Parathyroid adenoma (tissue), 2 donors: ENCODE results near the gene SIM1.

Source experiments
- H2AFZ ChIP-seq: fragments of 300-600 bp; sonication (generic); one replicate; pipeline ENCODE4 v1.7.0; 2017; ENCODE audit warnings: antibody characterized with exemption, mild to moderate bottlenecking
- H3K27ac ChIP-seq: fragments of 300-600 bp; sonication (generic); one replicate; pipeline ENCODE4 v1.7.0; 2017
- H3K27me3 ChIP-seq: fragments of 300-600 bp; sonication (generic); one replicate; pipeline ENCODE4 v1.7.0; 2017; ENCODE audit warnings: low read length; ENCODE audit not compliant: control insufficient read depth, insufficient read depth
- H3K36me3 ChIP-seq: fragments of 300-600 bp; sonication (generic); one replicate; pipeline ENCODE4 v1.7.0; 2017; ENCODE audit warnings: low read length; ENCODE audit not compliant: control insufficient read depth, insufficient read depth
- H3K4me1 ChIP-seq: fragments of 300-600 bp; sonication (generic); one replicate; pipeline ENCODE4 v1.7.0; 2017; ENCODE audit warnings: control low read depth
- H3K4me2 ChIP-seq: fragments of 300-600 bp; sonication (generic); one replicate; pipeline ENCODE4 v1.7.0; 2017; ENCODE audit warnings: low read length
- H3K4me3 ChIP-seq: fragments of 300-600 bp; sonication (generic); one replicate; pipeline ENCODE4 v1.7.0; 2017; ENCODE audit warnings: low read depth, low read length
- H3K79me2 ChIP-seq: fragments of 300-600 bp; sonication (generic); one replicate; pipeline ENCODE4 v1.7.0; 2017; ENCODE audit warnings: control low read depth
- H3K9ac ChIP-seq: fragments of 300-600 bp; sonication (generic); one replicate; pipeline ENCODE4 v1.7.0; 2017; ENCODE audit warnings: mild to moderate bottlenecking
- H3K9me3 ChIP-seq: fragments of 300-600 bp; sonication (generic); one replicate; pipeline ENCODE4 v1.7.0; 2017; ENCODE audit warnings: low read length; ENCODE audit not compliant: control insufficient read depth
- CTCF ChIP-seq: fragments of 300-600 bp; sonication (generic); IDR thresholded peaks from one replicate; pipeline ENCODE4 v1.7.0; 2017; ENCODE audit warnings: antibody characterized with exemption, mild to moderate bottlenecking
- donor health status: primary hyperparathyroidism.

The SIM1 gene

DNA sequence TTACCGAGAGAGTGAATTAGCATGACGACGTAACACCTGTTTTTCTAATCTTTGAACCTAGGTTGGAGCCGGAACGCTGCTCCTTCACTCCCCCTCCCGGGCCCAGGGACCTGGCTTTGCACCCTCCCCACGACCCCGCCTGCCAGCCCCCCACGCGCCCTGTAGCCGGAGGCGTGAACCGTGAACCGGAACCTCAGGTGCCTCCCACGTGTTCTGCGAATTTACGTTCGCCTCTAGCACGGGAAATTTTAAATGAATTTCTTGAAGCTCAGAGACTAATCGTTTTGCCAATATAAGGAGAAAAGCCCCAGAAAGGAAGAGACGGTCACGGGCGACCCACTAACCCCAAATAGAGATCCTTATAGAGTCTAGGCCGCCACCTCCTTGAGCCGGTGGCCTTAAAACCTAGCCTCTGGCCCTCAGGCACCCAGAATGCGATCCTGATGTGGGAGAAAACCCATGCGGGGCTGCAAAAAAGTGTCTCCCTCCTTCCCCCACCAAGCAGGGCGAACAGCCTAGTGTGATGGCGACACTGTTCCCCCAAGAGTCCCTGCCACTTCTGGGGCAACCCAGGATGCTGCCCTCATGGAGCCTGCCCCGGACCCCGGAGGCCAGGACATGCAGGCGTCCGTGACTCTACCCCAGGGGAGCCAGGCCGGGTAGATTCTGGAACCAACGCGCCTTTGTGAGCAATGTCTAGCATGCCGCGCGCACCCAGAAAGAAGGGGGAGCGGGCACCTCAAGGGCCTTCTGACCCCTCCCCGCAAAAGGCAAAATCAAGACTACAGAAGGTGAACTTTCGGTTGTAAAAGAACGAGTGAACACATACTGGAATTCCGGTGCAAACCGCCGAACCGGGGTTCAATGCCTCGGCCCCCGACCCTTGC lies 2.7 kb upstream of the SIM1 start:
- no peak overlapping the region for H3K4me2 ChIP-seq
- peaks cover 29% of the 10 kb centered on the region for H3K27me3 ChIP-seq
- TF ChIP-seq CTCF, result no peak
- H3K79me2 ChIP-seq, result no peaks in the 10 kb centered on the region
- H3K9me3 ChIP-seq, result no peaks in the 10 kb centered on the region
- no peaks in the 10 kb centered on the region for H3K36me3 ChIP-seq
- H3K4me3 ChIP-seq, result no peak overlapping the region
- no peak overlapping the region for H3K9ac ChIP-seq
- peak overlapping the region; percentile 28 for H2AFZ ChIP-seq
- H3K4me1 ChIP-seq, result no peaks in the 10 kb centered on the region
- no peak overlapping the region for H3K27ac ChIP-seq

DNA sequence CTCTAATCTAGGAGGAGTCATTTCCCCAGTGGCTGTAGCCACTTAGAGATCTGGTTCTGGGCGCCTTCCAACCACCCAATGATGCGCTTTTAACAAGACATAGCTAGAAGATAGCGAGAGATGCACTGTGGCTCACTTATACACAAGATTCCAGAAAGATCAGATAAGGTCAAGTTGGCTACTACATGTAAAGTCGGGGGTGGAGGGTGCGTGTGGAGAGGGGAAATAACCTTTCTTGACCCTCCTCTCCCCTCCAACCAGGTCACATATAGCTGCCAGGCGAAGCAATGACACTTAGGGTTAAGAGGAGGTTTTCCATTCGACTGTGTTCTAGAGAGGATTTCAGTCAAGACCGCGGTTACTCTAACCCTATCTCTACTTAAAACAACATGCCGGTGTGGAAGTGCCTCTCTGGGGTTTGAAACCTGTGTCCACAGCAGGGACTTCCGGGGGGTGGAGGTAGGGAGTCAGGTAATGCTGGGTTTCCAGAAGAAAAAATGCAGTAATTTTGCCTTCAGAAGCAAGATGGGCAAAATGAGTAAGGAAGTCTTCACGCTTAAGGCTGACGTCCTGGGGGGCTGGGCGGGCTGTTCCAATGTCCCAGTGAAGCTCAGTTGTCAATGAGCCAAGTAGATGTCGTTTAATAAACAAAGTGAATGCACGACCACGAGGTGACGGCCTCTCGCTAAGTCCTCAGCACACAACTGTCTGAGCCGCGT lies 1.8 kb upstream of the SIM1 start:
- Histone ChIP-seq H3K36me3 (no peaks in the 10 kb centered on the region), H3K9ac (no peak overlapping the region), H3K27me3 (peaks cover 29% of the 10 kb centered on the region), H3K9me3 (no peaks in the 10 kb centered on the region), H2AFZ (peak overlapping the region; percentile 28), H3K4me2 (no peak overlapping the region), H3K79me2 (no peaks in the 10 kb centered on the region), H3K27ac (no peak overlapping the region), H3K4me1 (no peaks in the 10 kb centered on the region), H3K4me3 (no peak overlapping the region)
- no peak for TF ChIP-seq CTCF

DNA sequence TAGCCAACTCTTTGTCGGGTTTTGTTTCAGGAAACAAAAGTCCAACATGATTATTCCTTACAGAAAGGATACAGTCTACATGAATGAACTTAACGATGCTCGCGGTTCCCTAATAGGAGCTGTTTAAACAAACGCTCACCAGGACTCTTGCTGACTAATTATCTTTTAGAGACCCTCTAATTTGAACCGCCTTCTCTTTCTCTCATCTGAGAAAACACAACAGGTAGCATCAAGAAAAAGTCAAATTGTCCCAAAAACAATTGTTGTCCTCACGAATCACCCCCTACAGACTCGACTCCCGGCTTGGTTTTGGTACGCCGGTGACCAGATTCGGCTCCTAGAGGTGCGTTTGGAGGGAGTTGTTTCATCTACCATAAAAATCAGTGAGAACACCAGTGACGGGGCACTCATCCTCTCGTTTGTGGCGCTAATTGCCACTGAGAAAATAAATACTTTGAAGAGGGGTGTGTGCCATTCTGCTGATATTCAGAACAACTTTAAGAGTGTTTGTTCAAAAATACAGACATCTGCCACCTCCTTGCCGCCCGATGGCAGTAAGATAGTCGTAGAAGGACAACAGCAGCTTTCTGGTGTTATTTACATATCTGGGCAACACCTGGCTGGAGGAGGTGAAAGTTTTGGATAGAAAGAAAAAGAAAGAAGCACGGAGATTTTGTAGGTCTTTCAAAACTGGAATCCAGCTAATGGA lies 1.1 kb upstream of the SIM1 start:
- no peaks in the 10 kb centered on the region for H3K9me3 ChIP-seq
- H3K36me3 ChIP-seq, result no peaks in the 10 kb centered on the region
- no peaks in the 10 kb centered on the region for H3K79me2 ChIP-seq
- H3K4me2 ChIP-seq, result no peak overlapping the region
- no peak overlapping the region for H2AFZ ChIP-seq
- no peak for TF ChIP-seq CTCF
- no peak overlapping the region for H3K27ac ChIP-seq
- H3K4me3 ChIP-seq, result no peak overlapping the region
- no peaks in the 10 kb centered on the region for H3K4me1 ChIP-seq
- H3K27me3 ChIP-seq, result peaks cover 32% of the 10 kb centered on the region
- H3K9ac ChIP-seq, result no peak overlapping the region

DNA sequence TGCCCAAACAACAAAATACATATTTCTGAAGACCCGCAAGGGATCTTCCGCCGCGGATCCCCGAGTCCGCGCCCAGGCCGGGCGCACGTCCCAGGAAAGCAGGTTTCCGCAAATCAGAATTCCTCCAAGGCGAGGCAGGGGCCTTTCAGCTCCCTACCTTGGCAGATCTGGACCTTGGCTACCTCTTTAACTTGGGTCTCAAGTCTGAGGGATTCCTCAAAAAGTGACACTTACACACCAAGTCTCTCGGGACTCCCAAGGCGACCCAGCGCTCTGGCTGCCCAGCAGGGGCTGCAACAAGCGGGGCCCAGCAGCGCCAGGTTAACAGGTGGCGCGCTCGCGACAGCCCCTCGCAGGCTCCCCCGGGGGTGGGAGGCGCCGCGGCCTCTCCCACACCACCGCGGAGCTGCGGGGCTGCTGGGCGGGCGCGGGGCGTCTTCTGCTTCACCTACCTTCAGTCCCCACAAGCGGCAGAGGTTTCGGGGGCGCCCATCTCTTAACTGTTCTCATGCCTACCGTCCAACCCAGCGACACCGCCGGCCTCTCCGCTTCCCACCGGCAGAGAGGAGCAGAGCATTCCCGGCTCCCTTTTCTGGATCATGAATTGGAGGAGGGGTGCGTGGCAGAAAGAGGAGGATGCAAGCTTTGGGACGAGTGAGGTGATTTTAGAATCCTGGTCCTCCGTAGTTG lies 414 bp downstream of the SIM1 start:
- no peak overlapping the region for H3K4me3 ChIP-seq
- no peaks in the 10 kb centered on the region for H3K9me3 ChIP-seq
- H3K79me2 ChIP-seq, result no peaks in the 10 kb centered on the region
- no peaks in the 10 kb centered on the region for H3K36me3 ChIP-seq
- H3K9ac ChIP-seq, result no peak overlapping the region
- TF ChIP-seq CTCF, result no peak
- no peak overlapping the region for H3K27ac ChIP-seq
- peaks cover 37% of the 10 kb centered on the region for H3K27me3 ChIP-seq
- no peaks in the 10 kb centered on the region for H3K4me1 ChIP-seq
- H2AFZ ChIP-seq, result no peak overlapping the region
- H3K4me2 ChIP-seq, result no peak overlapping the region
